NCI-H526 (cell line): ENCODE measurements around the gene NRN1L.
A peak's percentile ranks its signal among the peaks of the same experiment; 100 is the strongest.

Experiments
- DNase-seq, 2 experiments: peaks; one replicate each; lab custom pipeline; 2025; lab: John Stamatoyannopoulos, UW

The NRN1L gene

GRCh38 chr16:67917140-67917851, 32.6 kb downstream of the NRN1L start:
- DNase-seq: no peak

- no peak for DNase-seq
These were observed 33.2 kb downstream of the NRN1L start for GRCh38 chr16:67917852-67918236.

GRCh38 chr16:67919622-67920221, 35.0 kb downstream of the NRN1L start:
- DNase-seq: no peak

- no peak for DNase-seq
These were observed 37.5 kb downstream of the NRN1L start for GRCh38 chr16:67922221-67922620.

- DNase-seq: no peak
These were observed 38.1 kb downstream of the NRN1L start for GRCh38 chr16:67922740-67923139.

- no peak for DNase-seq
These were observed 38.9 kb downstream of the NRN1L start for GRCh38 chr16:67923414-67924116.

- DNase-seq: no peak
These were observed 39.6 kb downstream of the NRN1L start for GRCh38 chr16:67924140-67924906.

GRCh38 chr16:67926181-67926750, 41.6 kb downstream of the NRN1L start:
- peak; percentile 83 to 85 for DNase-seq

GRCh38 chr16:67927131-67927941, 42.7 kb downstream of the NRN1L start:
- DNase-seq: no peak

GRCh38 chr16:67928147-67928546, 43.5 kb downstream of the NRN1L start:
- DNase-seq: no peak

- peak; percentile 33 to 78 for DNase-seq
These were observed 44.1 kb downstream of the NRN1L start for GRCh38 chr16:67928561-67929364.

- DNase-seq: no peak
These were observed 45.5 kb downstream of the NRN1L start for GRCh38 chr16:67930191-67930590.

GRCh38 chr16:67930678-67931211, 46.1 kb downstream of the NRN1L start:
- no peak for DNase-seq

GRCh38 chr16:67931712-67932461, 47.2 kb downstream of the NRN1L start, which contains the start of gene CTRL:
Gene CTRL (minus strand): TSS chr16:67931862. CDS start chr16:67931852, 10 bp downstream.
- no peak for DNase-seq

GRCh38 chr16:67932462-67932840, 47.8 kb downstream of the NRN1L start:
- DNase-seq: no peak

- DNase-seq: no peak
These were observed 49.1 kb downstream of the NRN1L start for GRCh38 chr16:67933805-67934204.

GRCh38 chr16:67934306-67935100, 49.8 kb downstream of the NRN1L start:
- peak in 1 of 2 experiments; percentile 36 for DNase-seq

- peak in 1 of 2 experiments; percentile 43 for DNase-seq
These were observed 50.4 kb downstream of the NRN1L start for GRCh38 chr16:67935101-67935401.
